H1 (cell line): Measurements from ENCODE around the gene WDR74. TPM values are rescaled to one million over a fixed set of nuclear protein-coding genes. Genes with fewer than 3 reads are reported as not detected.

Experiments used
- CTCF ChIA-PET: fragments of 300-600 bp; sonication (Branson Sonifier 250); formaldehyde crosslinking; loops from one replicate; lab custom pipeline; 2021; ENCODE audit not compliant: partially characterized antibody; lab: Charles Lee
- POLR2A ChIA-PET: fragments of 300-600 bp; sonication (Branson Sonifier 250); formaldehyde crosslinking; loops from one replicate; lab custom pipeline; 2021; ENCODE audit warnings: inconsistent platforms; ENCODE audit not compliant: partially characterized antibody; lab: Charles Lee
- DNase-seq, 2 experiments: peaks; one replicate each; pipeline versions ENCODE4 v3.0.0 to v3.0.0-alpha.2; 2010 to 2022; ENCODE audit warnings: low spot score in 2 of 2, low read depth in 1 of 2, mixed read lengths in 1 of 2
- FAIRE-seq: peaks from 2 replicates; lab custom pipeline; 2011; peaks lifted over from hg19 to GRCh38; lab: Jason Lieb, UNC
- H2AFZ ChIP-seq: 2 replicates; pipeline ENCODE4 v1.8.1; 2012; ENCODE audit warnings: low read length, inconsistent platforms
- H2AK5ac ChIP-seq: 2 replicates; pipeline ENCODE4 v1.6.1; 2013; ENCODE audit warnings: low read depth, low read length
- H2BK120ac ChIP-seq: replicated peaks from 2 replicates; pipeline ENCODE3; 2013; ENCODE audit warnings: low read depth, low read length, inconsistent platforms
- H2BK12ac ChIP-seq: 2 replicates; pipeline ENCODE4 v1.6.1; 2013; ENCODE audit warnings: low read depth, low read length
- H2BK15ac ChIP-seq: 2 replicates; pipeline ENCODE4 v1.6.1; 2013; ENCODE audit warnings: low read length
- H2BK20ac ChIP-seq: 2 replicates; pipeline ENCODE4 v1.6.1; 2013; ENCODE audit warnings: low read length
- H2BK5ac ChIP-seq: 2 replicates; pipeline ENCODE4 v1.6.1; 2013; ENCODE audit warnings: low read depth, low read length
- H3K14ac ChIP-seq: 2 replicates; pipeline ENCODE4 v1.6.1; 2013; ENCODE audit warnings: inconsistent platforms; ENCODE audit not compliant: insufficient read length
- H3K18ac ChIP-seq: 2 replicates; pipeline ENCODE4 v1.6.1; 2013; ENCODE audit warnings: low read length; ENCODE audit errors: extremely low read depth
- H3K23ac ChIP-seq: 2 replicates; pipeline ENCODE4 v1.6.1; 2013; ENCODE audit warnings: inconsistent platforms; ENCODE audit not compliant: insufficient read length
- H3K23me2 ChIP-seq: 2 replicates; pipeline ENCODE4 v1.6.1; 2013; ENCODE audit warnings: low read depth, low read length
- H3K27ac ChIP-seq: 2 replicates; pipeline ENCODE4 v1.6.1; 2011; ENCODE audit warnings: low read depth, low read length, inconsistent platforms
- H3K27me3 ChIP-seq, 4 experiments: replicated peaks in 1 of 4; 1 replicate in 1 of 4; 2 replicates in 3 of 4; pipeline versions ENCODE4 v1.6.1 to v1.8.1; 2011 to 2013; ENCODE audit warnings: low read length in 3 of 4, mild to moderate bottlenecking in 3 of 4, inconsistent platforms in 2 of 4, mixed read lengths in 2 of 4, moderate library complexity in 1 of 4; ENCODE audit not compliant: control insufficient read depth in 3 of 4, insufficient read depth in 3 of 4; ENCODE audit errors: extremely low read depth in 1 of 4
- H3K36me3 ChIP-seq, 4 experiments: 2 replicates each; pipeline versions ENCODE4 v1.6.1 to v1.8.1; 2011 to 2013; ENCODE audit warnings: mild to moderate bottlenecking in 4 of 4, low read length in 3 of 4, moderate library complexity in 2 of 4, control low read depth in 1 of 4, inconsistent platforms in 1 of 4; ENCODE audit not compliant: insufficient read depth in 4 of 4, control insufficient read depth in 2 of 4
- H3K4ac ChIP-seq: replicated peaks from 2 replicates; pipeline ENCODE3; 2013; ENCODE audit warnings: low read length, low read depth, mixed read lengths, inconsistent platforms; ENCODE audit not compliant: insufficient read length
- H3K4me1 ChIP-seq, 4 experiments: replicated peaks in 1 of 4; 1 replicate in 1 of 4; 2 replicates in 3 of 4; pipeline versions ENCODE4 v1.6.1 to v1.8.1; 2011 to 2013; ENCODE audit warnings: low read length in 3 of 4, inconsistent platforms in 2 of 4, mixed read lengths in 1 of 4; ENCODE audit not compliant: insufficient read depth in 4 of 4, control insufficient read depth in 3 of 4
- H3K4me2 ChIP-seq, 2 experiments: 2 replicates each; pipeline versions ENCODE4 v1.6.1 to v1.8.1; 2011 to 2013; ENCODE audit warnings: low read depth in 2 of 2, low read length in 2 of 2, control low read depth in 1 of 2, inconsistent platforms in 1 of 2, mild to moderate bottlenecking in 1 of 2; ENCODE audit not compliant: insufficient read depth in 1 of 2
- H3K4me3 ChIP-seq, 4 experiments: fragments of 200-600, 300-600 bp in 1 of 4; sonication (generic), shearing (Covaris generic), sonication (Bioruptor Twin) in 1 of 4; 2 replicates each; pipeline versions ENCODE4 v1.5.1 to v1.8.1; 2011 to 2016; ENCODE audit warnings: low read length in 4 of 4, low read depth in 3 of 4, control low read depth in 2 of 4, inconsistent platforms in 2 of 4, mild to moderate bottlenecking in 2 of 4, mixed read lengths in 1 of 4, moderate library complexity in 1 of 4; ENCODE audit not compliant: insufficient read depth in 2 of 4; ENCODE audit errors: extremely low read depth in 1 of 4
- H3K56ac ChIP-seq: replicated peaks from 2 replicates; pipeline ENCODE3; 2013; ENCODE audit warnings: low read depth, mild to moderate bottlenecking, mixed read lengths, low read length, inconsistent platforms; ENCODE audit not compliant: insufficient read length
- H3K79me1 ChIP-seq: 2 replicates; pipeline ENCODE4 v1.6.1; 2013; ENCODE audit warnings: low read depth, low read length, control low read depth
- H3K79me2 ChIP-seq, 2 experiments: 2 replicates each; pipeline versions ENCODE4 v1.6.1 to v1.8.1; 2012 to 2013; ENCODE audit warnings: low read length in 2 of 2, mild to moderate bottlenecking in 2 of 2, inconsistent platforms in 1 of 2; ENCODE audit not compliant: insufficient read depth in 2 of 2, control insufficient read depth in 1 of 2
- H3K9ac ChIP-seq, 4 experiments: replicated peaks in 1 of 4; 1 replicate in 1 of 4; 2 replicates in 3 of 4; pipeline versions ENCODE4 v1.6.1 to v1.8.1; 2011 to 2013; ENCODE audit warnings: low read depth in 3 of 4, low read length in 3 of 4, control low read depth in 2 of 4, mild to moderate bottlenecking in 2 of 4, moderate library complexity in 2 of 4, inconsistent platforms in 1 of 4; ENCODE audit errors: extremely low read depth in 1 of 4
- H3K9me3 ChIP-seq, 2 experiments: 2 replicates each; pipeline versions ENCODE4 v1.6.1 to v1.8.1; 2012 to 2013; ENCODE audit warnings: mild to moderate bottlenecking in 2 of 2, moderate library complexity in 2 of 2, control low read depth in 1 of 2, inconsistent platforms in 1 of 2, low read depth in 1 of 2, low read length in 1 of 2, mixed read lengths in 1 of 2; ENCODE audit not compliant: insufficient read depth in 2 of 2
- H4K20me1 ChIP-seq, 2 experiments: replicated peaks in 1 of 2; 2 replicates each; pipeline versions ENCODE3 to v1.8.1; 2011 to 2013; ENCODE audit warnings: inconsistent platforms in 2 of 2, low read length in 2 of 2, mild to moderate bottlenecking in 1 of 2; ENCODE audit not compliant: insufficient read depth in 2 of 2, control insufficient read depth in 1 of 2
- H4K5ac ChIP-seq: 2 replicates; pipeline ENCODE4 v1.6.1; 2013; ENCODE audit warnings: low read length, low read depth, mixed read lengths, inconsistent platforms; ENCODE audit not compliant: insufficient read length
- H4K8ac ChIP-seq: 2 replicates; pipeline ENCODE4 v1.8.0; 2013; ENCODE audit warnings: mild to moderate bottlenecking, moderate library complexity, low read length, inconsistent platforms; ENCODE audit not compliant: insufficient read depth; ENCODE audit errors: extremely low read depth
- H4K91ac ChIP-seq: replicated peaks from 2 replicates; pipeline ENCODE3; 2013; ENCODE audit warnings: low read length, mixed read lengths, inconsistent platforms; ENCODE audit not compliant: insufficient read length
- WGBS, 2 experiments: shearing (Covaris generic) in 1 of 2; methylation state at CpG; one replicate each; pipeline versions ENCODE4 v1.1.6 to v1.1.7; 2013 to 2015; ENCODE audit warnings: low lambda C conversion rate in 2 of 2, mixed read lengths in 2 of 2, inconsistent platforms in 1 of 2, low coverage in 1 of 2, missing lambda C conversion rate in 1 of 2; ENCODE audit not compliant: insufficient replicate concordance in 2 of 2, insufficient coverage in 1 of 2, insufficient read length in 1 of 2; ENCODE audit errors: extremely low coverage in 1 of 2, missing lambda C conversion rate in 1 of 2; 5-methylcytosine and 5-hydroxymethylcytosine counted together
- polyA plus RNA-seq, 7 experiments: library from polyadenylated mRNA; depleted of rRNA in 3 of 7; stranded (reverse) in 5 of 7; unstranded in 2 of 7; fragments of >200 nt in 5 of 7; fragments of 200-250 nt in 2 of 7; gene quantifications; 1 replicate in 5 of 7; 2 replicates in 1 of 7; 4 replicates in 1 of 7; pipeline versions ENCODE4 v1.2.1 to v1.2.3, GENCODE V29; 2011 to 2013; ENCODE audit warnings: missing spikeins in 2 of 7, mixed read lengths in 2 of 7
- total RNA-seq: library from RNA; stranded (reverse); fragmentation: NEBNext Ultra II Directional; extraction: Animal tissue kit (Norgen Biotek cat#: 25700); gene quantifications from 2 replicates; pipeline ENCODE4 v1.2.1, GENCODE V29; 2021
- TF ChIP-seq, protein P1 (sequence below): IDR thresholded peaks from 2 replicates; pipeline ENCODE4 v1.6.1; 2012; ENCODE audit warnings: low read length, inconsistent platforms

Gene WDR74
- total and polyA plus RNA-seq, 2 of the 8 experiments (the other 6 are each of a cell fraction or from before 2014, with no cell fraction given): 93.6 to 97.0 TPM

DNA sequence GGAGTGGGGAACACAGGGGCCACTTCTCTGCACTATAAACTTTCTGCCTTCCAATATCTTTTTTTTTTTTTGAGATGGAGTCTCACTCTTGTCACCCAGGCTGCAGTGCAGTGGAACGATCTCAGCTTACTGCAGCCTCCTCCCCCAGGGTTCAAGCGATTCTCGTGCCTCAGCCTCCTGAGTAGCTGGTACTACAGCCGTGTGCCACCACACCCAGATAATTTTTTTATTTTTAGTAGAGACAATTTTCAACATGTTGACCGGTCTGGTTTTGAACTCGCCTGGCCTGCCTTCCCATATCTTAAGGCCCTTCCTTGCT is 43.0 kb upstream of the WDR74 start:
- Histone ChIP-seq H3K18ac (no peak overlapping the region), H3K4ac (no peak overlapping the region), H3K27me3 (no peaks in the 10 kb centered on the region), H2BK5ac (peak overlapping the region; percentile 100; the same call in 1 of the 2 replicates), H3K56ac (no peak overlapping the region), H4K91ac (no peak overlapping the region), H3K4me1 (peaks cover 0 to 30% (median 12%) of the 10 kb centered on the region in 4 experiments; a peak in 5 of 7 replicates), H3K23ac (no peak overlapping the region), H2AK5ac (peak overlapping the region; percentile 85; the same call in 1 of the 2 replicates), H2BK20ac (no peak overlapping the region), H4K8ac (no peak overlapping the region), H3K9ac (peak overlapping the region in 2 of 4 experiments; percentile 99 to 100; a peak in 2 of 7 replicates), H4K5ac (peak overlapping the region; percentile 41), H3K36me3 (peaks cover 46 to 74% (median 59%) of the 10 kb centered on the region in 4 experiments), H3K79me2 (peaks cover 3 to 68% of the 10 kb centered on the region in 2 experiments), H4K20me1 (peaks cover 11 to 26% of the 10 kb centered on the region in 2 experiments), H3K4me2 (peak overlapping the region; percentile 59 to 85), H2BK12ac (peak overlapping the region; percentile 85; the same call in 1 of the 2 replicates), H3K23me2 (peaks cover 5% of the 10 kb centered on the region; the same call in 1 of the 2 replicates), H3K9me3 (no peaks in the 10 kb centered on the region), H2BK120ac (no peak overlapping the region), H3K27ac (peak overlapping the region; percentile 98; the same call in 1 of the 2 replicates), H2BK15ac (no peak overlapping the region), H3K14ac (no peak overlapping the region), H3K79me1 (peaks cover 6% of the 10 kb centered on the region; the same call in 1 of the 2 replicates), H3K4me3 (peak overlapping the region; percentile 67 to 97 (median 88)), H2AFZ (no peak overlapping the region)
- ChIA-PET POLR2A (interaction anchor here (0.6 to 57.8 kb wide), 22 partner anchors 5 to 645 kb away, joined by 3 to 2104 read pairs (median 6); partner anchors contain the start of genes CHRM1, HNRNPUL2, NXF1 and SLC22A8), CTCF (interaction anchor here (0.6 to 3.9 kb wide), 9 partner anchors 24 to 141 kb away, joined by 3 to 21 read pairs (median 6); partner anchors contain the start of gene STX5)
- WGBS, 2 experiments: 88% methylated on average over 6 of the region's 6 CpGs; no CpG with 5 or more reads in 1 of the 2 experiments
- DNase-seq (no peak), FAIRE-seq (no peak)
- TF ChIP-seq, protein P1, sequence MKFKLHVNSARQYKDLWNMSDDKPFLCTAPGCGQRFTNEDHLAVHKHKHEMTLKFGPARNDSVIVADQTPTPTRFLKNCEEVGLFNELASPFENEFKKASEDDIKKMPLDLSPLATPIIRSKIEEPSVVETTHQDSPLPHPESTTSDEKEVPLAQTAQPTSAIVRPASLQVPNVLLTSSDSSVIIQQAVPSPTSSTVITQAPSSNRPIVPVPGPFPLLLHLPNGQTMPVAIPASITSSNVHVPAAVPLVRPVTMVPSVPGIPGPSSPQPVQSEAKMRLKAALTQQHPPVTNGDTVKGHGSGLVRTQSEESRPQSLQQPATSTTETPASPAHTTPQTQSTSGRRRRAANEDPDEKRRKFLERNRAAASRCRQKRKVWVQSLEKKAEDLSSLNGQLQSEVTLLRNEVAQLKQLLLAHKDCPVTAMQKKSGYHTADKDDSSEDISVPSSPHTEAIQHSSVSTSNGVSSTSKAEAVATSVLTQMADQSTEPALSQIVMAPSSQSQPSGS: no peak
